GM12892 (cell line): ENCODE data around the gene BBS4.

Experiments
- POLR2A ChIP-seq: IDR thresholded peaks from 2 replicates; pipeline ENCODE4 v1.6.1; 2011; ENCODE audit warnings: low read depth, low read length, control low read depth
- POLR2AphosphoS5 ChIP-seq: IDR thresholded peaks from 2 replicates; pipeline ENCODE4 v1.6.1; 2011; ENCODE audit warnings: low read depth, low read length, control low read depth
- TAF1 ChIP-seq: IDR thresholded peaks from 2 replicates; pipeline ENCODE4 v1.6.1; 2011; ENCODE audit warnings: low read depth, mild to moderate bottlenecking, control low read depth, low read length, borderline replicate concordance

DNA sequence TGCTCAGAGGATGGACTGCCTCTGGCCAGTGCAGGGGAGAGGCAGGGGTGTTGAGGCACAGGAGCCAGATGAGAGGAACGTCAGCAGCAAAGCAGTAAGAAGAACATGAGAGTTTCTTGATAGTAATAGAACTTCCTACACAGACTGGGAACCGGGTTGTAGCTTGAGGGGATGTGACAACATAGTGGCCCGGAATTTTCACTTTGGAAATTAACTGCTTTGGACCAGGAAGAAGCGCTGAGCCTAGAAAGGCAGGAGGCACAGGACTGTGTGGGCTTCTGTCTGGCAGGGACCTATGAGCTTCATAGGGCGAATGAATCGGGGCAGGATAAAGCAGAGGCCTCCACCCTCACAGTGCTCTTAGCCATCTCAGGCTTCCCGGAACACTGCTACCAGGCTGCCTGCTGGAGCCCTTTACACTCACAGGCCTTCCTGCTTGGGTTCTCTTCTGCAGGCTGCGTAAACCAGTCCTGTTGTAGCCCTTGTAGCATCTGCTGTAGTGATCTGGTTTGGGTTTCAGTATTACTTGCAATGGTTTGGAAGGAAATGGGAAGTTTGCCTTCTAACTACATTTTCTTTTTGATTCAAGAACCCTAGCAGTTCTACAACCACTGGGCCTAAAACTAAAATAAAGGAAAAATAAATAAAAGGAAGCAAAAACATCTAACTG lies 100.8 kb downstream of the BBS4 start:
- TF ChIP-seq POLR2A (no peak), TAF1 (no peak), POLR2AphosphoS5 (no peak)
